HG03025 (cell line): ENCODE results near the gene NAV2.

Source experiments
- ATAC-seq: cut with Tn5 transposase; IDR thresholded peaks from one replicate; pipeline ENCODE4 v1.9.1; 2021; ENCODE audit warnings: mild to moderate bottlenecking, moderate library complexity; ENCODE audit not compliant: unreplicated experiment, low FRiP score

NAV2 gene

DNA sequence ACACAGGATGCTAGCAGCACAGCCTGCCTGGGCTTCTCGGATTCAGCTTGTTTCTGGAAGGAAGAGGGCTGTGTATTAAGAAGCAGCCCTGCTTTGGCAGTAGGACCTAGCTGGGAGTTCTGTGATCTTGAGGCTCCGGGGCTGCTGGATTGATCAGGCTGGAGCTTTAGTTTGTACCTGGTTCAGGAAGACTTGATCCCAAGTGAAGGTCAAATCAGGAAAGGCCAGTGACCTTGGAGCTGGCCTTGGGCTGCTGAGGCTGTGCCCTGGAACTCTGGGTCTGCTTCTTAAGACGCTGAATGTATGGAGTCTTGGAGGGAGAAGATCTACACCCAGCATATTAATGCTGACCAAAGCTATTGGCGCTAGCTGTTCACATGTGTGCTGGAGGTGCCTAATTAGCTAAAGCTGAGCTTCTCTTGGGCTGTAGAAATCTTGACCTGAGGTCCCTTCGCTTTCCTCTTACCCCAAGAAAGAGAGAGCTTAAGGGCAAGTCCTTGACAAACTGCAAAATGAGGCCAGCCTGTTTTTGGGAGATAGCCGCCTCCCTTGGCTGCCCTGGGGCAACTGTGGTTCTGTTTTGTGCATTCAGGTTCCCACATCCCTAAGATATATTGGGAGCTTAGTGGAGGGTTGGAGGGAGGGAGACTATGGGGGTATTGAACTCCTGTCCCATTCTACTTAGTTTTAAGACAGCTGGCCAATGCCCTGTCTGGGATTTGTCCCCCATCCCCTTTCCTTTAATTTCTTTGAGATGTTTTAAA, 311.7 kb downstream of the NAV2 start:
- ATAC-seq: no peak

DNA sequence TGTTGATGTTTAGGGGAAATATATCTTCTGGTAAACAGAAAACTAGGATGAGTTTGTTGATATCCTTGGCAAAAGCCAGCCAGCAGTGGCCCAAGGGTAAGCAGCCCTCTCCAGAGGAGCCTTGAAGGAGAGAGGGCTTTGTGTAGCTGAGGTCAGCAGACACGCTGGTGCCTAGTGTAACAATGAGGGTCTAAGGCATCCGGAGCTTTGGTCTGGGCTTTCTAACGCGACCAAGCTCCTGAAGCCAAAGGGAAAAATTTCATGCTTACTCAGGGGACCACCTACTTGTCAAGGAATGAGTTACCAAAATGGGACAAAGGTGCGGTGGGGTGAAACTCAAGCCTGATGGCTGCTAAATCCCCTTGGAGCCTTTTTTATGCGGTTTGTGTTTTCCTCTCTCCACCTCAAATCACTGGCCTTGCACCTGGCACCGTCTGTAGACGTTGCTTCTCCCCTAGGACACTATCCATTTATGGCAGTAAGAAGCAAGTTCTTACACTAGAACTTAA, 312.7 kb downstream of the NAV2 start:
- ATAC-seq: no peak

DNA sequence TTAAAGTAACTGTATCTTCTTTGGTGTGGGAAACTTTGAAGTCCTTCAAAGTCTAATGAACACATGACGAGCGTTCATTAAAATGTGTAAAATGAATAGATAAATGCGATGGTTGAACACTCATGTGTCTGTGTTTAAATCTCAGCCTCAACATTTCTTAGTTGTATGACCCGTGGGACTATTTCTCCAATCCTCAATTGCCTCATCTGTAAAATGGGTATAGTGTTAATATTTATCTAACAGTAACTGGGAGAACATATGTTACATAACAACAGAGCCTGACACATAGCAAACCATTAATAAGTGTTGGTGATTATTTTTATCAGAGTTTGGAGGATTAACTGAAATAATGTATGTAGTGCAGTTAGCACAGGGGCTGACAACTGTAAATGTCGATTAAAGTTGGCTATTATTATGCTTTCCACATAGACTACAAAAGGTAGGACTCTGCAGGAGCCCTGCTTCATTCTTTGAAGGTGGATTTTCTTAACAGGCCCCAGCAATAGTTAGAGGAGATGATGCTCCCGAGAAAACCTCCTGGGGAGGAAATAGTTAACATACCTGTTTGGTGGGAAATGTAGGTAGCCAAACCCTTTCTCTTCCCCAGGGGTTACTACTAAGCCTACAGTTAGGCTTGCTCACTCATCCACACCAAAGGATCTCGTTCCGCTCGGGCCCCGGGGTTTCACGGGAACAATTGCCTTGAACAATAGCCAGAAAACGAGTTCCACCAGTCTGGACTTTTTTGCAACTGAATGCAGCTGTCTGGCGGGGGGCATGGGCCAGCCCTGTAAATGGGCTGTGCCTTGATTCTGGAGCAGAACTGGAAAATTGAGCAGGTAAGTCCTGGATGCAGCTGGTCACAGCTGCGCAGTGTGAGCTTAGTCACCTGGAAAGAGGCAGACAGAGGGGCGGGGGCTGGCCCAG, 314.3 kb downstream of the NAV2 start:
- ATAC-seq: no peak

DNA sequence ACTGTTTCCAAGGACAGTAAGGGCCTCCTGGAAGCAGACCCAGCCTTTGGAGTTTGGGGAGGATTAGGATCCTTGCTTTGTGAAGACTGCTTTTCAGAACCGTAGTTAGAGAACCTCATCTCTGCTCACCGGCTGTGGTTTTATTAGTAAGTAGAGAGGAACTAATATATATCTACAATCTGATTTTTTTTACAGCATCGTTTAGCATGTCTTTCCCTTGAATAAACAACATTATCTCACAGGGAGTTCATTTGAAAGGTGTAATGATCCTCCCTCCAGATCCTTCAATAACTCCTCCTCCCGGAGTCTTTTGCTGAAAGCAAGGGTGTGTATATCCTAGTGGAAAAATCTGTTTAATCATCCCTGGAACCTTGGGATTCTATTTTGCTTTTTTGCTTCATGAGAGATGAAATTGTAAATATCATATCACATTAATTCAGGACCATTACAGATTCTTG, 314.9 kb downstream of the NAV2 start:
- ATAC-seq: no peak

DNA sequence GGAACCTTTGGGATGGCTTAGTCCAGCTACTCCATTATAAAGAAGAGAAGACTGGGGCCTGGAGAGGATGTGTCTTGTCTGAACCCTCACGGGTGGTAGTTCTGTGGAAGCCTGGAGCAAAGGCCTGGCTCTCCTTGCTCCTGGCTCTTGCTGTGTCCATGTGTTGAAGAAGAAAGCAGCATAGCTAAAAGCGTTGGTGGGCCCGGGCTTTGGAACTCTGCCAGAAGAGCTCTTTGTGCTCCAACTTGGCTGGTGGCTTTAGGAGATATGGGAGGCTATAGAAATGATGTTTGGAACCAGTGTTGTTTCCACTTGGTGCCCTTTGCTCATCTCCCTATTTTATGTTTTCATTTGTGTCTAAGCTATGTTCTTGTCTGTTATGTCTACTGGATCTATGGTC, 316.6 kb downstream of the NAV2 start:
- ATAC-seq: no peak

DNA sequence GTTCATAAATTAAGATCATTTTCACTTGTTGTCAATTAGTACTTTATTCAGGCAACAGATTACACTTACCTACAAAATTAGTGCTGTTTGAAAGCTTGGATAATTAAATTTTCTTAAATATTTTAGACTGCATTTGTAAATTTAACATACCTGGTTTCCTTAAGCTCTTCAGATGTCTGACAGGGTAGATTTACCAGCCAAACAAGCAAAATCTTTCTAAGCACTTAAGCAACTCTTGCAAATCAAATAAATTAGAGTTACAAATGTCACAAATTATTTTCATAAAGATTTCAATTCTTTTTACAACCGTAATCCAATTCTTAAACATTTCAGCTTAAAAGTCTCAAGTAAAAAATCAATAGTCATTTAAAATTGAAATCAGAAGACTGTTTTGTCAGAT, 317.8 kb downstream of the NAV2 start:
- ATAC-seq: no peak

DNA sequence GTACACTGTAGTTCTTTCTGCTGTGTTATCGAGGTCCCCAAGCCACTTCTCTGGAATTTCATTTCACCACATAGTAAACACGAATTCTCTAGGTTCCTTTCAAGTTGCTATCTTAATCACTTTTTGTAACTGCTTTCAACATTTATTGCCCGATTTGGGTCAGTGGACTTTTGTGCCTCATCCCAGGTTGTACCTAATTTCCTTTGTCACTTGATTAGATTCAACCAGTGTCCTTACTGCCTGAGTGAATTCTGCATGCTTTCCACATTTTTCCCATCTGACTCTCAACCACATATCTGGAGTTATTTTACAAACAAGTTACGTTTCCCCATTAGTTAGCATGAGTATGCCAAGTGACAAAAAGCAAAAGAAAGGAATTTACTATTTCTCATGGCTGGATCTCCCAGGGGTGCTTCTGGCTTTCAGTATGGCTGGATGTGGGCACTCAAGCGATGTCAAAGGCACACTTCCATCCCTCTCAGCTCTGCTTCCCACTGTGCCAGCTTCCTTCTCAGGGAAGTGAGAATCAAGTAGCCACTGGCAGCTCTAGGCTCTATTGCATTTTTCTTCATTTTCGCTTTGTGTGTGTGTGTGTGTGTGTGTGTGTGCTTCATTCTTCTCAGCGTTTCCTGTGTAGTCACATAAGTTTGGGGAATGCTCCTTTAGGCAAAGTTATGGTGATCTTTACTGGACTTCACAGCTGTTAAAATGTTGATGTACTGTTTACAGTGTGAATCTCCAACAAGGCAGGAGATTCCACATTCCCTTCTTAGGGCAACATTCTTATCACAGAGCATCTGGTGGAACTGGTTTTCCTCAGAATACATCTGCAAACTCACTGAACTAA, 318.7 kb downstream of the NAV2 start:
- ATAC-seq: no peak

DNA sequence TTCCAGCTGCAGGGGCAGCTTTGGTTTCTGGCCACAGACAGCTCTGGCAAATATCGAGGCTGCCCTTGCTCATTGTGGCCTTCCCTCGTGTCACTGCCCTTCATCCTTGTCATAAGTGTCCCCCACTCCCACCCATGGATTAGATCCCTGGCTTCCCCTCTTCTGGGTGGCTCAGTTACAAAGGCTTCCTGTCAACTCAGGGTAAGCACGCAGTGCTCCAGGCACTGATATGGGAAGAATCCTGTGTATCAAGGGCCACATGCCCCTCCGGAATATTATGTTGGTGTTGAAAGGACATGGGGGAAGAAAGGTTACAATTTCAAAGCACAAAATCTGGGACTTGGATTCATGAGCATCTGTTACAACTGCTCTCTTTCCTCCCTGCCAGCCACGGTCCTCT, 319.5 kb downstream of the NAV2 start:
- no peak for ATAC-seq

DNA sequence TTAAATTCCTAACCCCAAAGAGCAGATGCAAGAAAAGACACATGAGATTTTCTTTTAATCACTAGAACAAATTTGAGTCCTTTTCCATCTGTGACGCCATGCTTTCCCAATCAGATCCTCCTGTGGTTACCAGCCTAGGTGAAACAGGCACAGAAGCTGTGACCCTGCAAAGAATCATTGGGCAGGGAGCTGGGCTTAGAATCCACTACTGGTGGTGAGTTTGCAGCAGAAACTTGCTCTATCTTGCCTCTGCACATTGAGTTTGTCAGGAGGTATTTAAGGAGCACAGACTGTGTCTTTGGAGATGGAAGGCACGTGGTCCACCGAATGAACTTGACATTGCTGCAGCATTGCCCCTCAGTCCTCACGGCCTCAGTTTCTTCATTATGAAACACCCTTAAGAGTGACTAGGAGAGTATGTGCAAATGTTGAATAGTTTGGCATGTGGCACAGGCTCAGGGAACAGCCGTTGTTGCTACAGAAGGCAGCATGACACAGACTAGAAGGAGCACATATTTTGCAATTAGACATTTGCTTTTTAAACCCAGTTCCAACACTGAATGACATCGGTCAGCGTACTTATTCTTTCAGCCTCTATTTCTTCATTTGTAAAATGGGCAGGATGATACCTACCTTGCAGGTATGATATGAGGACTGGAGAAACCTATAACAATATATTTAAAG, 320.1 kb downstream of the NAV2 start:
- no peak for ATAC-seq

DNA sequence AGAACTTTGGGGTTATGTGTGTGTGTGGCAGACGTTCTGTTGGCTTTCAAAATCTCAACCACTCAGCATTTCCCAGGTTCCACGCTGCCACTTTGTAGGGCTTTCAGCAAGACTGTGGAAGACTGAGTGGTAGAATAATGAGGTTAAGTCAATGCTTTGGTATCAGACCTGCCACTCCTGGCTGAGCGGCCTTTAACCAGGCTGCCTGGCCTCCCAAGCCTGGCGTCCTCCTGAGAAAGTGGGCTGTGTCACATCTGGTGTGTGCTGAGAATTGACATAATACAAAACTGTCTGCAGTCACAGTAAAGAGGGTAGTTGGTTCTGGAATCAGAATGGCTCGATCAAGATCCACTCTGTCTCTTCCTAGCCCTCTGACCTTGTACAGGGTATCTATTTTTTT, 321.2 kb downstream of the NAV2 start:
- no peak for ATAC-seq

DNA sequence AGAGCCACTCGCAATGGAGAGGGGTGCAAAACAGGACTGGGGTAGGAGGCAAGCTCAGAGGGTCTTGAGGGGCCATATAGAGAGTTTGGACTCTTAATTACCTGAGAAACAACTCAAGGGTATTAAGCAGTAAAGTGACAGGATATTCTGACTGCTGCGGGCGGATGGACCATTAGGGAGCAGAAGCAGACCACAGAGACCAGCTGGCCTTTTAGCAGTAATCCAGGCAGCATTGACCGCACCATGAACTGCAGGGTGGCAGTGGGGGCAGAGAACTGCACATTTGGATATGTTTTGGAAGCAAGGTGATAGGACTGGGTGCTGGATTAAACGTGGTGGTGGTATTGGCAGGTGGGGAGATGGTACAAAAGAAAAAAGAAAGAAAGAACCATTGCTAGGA, 322.3 kb downstream of the NAV2 start:
- no peak for ATAC-seq

DNA sequence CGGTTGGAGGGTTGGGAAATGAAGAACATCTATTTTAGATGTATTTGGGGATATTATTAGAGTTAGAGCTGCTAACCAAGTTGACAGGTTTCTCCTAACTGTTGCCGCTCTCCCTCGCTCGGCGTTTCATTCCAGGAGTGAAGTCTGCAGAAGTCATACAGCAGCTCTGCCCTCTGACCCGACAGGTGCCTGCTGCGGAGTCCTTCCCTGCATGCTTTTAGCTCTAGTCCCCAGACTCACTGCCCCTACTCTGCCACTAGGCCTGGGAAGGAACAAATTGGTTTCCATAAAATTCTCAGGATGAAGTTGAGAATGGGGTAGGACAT, 322.7 kb downstream of the NAV2 start:
- no peak for ATAC-seq

DNA sequence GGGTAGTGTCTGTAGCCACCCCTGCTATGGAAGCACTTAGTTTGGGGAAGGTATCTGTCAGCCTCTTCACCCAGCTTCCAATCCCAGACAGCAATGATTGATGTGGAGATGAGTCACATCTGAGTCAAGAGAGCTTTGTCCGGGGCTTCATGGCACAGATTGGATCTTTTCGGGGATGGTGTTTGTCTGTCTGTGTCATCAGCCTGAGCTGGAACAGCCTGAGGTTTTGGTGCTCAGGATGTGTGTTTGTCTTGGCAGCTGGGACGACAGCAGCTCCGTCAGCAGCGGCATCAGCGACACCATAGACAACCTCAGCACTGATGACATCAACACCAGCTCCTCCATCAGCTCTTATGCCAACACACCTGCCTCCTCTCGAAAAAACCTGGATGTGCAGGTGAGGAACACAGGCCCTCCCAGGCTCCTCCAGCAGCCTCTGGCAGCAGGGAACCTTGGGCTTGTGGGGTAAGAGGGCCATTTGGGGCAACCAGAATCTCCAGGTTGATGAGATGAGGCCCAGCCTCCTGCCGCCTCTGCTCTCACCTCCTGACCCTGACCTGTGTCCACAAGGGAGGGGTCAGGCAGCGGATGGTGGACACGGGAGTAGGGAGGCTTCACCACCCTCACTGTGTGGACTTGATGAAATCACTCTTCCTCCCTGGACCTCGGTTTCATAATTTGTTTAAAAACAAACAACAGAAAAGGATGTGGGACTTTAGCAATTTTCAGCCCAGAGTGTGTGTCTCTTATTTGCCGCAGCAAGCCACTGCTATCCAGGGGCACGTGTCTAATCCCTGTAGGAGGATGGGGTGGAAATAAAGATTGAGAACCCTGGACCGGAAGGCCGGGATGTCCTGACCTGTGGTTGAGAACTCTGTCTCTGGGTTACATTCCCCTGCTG, 323.3 kb downstream of the NAV2 start:
- ATAC-seq: no peak

DNA sequence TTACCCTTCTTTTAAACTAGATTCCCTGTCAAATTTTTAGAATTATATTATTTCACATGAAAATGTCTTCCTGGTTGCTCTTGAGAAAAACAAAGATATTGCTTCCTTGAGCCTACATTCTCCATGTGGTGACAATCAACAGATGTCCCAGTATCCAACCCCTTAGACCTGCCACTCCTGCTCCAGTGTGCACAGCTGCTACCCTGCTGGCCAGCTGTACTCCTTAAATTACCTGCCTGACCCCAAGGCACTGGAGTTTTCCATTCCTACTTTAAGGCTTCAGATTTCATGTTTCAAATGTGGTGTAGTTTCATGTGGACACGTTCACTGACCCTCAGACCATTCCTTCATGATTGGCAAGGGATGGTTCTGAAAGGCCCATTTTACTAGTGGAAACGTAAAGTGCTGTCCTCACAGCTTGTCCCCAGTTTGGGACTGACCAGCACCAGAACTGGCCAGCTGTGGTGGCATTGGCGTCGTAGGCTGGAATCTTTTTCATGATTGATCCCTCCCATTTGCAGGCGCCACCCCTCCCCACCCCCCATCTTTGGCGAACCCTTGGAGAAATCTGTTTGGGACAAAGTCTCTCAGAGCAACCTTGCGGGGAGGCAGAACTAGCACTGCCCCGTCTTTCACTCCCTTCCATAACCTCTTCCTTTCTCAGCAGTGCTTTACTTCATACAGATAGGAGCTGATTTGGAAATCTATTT, 324.1 kb downstream of the NAV2 start:
- no peak for ATAC-seq

DNA sequence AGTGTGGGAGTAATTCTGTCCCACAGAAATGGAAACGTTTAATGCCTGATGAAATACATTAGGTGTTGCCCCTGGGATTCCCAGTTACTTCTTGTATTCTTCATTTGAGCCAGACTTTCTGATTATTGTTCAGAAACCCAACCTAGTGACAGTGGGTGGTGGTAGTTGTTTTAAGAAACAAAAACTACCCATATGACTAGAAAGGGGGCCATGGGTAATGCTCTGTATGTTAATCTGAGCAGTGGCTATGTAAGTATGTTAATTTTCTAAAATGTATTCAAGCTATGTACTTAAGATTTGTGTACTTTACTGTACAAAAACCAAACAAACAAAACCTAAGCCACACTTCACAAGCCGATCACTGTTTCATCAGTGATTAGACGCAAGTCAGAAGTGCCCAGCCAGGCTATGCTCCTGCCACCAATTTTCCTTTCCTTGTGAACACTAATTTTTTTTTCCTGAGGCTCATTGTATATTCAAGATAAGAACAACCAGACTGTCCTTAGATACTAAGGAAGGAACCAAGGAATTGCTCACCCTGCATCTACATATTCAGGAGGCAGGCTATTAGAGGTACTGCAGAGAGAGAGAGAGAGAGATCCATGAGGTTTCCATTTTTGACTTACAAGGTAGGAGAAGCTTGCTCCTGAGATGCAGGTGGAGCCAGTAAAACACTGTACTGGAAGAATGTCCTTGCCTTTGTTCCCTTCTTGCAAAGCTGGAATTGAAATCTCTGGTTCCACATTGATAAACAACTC, 324.9 kb downstream of the NAV2 start:
- ATAC-seq: peak; percentile 46

DNA sequence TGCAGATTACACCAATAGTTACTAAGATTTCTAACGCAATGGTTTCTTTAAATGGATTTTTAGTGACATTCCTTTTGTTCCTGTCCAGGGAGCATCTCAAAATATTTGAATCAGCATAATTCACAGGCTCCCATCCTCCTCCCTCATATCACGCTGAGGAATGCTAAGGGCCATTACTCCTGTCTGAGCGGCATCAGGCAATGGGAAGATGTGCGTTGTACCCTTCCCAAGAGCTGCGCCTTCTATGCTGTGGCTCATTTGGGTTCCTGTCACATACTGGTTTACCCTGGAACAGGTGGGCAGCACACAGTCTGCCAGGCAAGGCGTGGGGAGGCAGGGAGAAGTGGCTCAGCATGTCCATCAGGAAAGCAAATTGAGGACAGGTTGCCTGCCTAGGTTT, 325.8 kb downstream of the NAV2 start:
- ATAC-seq: no peak

DNA sequence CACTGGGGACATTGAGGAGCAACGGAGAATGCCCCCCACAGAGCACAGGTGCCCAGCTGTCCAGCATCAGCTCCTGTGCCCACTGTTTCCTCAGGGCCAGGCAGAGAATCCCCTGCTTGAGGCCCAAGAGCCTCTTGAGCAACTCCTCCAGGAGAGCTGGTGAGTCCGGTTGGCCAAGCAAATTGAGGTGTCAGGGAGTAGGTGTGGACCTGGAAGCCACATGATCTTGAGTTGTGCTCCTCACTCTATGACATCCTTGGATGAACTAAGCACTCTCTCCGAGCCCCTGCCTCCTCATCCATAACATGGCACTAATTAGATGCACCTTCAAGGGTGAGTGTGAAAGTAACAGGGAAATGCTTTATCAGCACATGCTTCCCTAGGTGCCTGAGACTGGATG, 326.3 kb downstream of the NAV2 start:
- ATAC-seq: no peak

DNA sequence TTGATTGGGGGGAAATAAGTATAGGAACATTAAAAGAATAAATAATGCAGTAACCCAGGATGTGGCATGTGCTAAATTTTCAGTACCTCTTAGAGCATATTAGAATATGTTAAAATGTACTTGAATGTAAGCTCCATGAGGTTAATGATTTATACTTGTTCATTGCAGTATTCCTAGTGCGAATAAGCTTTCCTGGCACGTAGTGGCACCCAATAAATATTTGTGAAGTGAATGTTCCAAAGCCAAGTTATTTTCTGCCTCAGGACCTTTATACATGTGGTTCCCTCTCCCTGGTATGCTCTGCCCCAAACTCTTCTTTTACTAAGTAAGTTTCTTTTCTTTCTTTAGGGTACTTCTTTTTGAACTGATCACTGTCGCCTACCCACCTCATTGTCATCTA, 328.9 kb downstream of the NAV2 start:
- no peak for ATAC-seq
